ENCODE data around the gene INSIG1. TPM values are rescaled to one million over a fixed set of nuclear protein-coding genes. Genes with fewer than 3 reads are reported as not detected.

The INSIG1 gene
- total RNA-seq, 1 donor from 2014 or later: 38.2 TPM

DNA sequence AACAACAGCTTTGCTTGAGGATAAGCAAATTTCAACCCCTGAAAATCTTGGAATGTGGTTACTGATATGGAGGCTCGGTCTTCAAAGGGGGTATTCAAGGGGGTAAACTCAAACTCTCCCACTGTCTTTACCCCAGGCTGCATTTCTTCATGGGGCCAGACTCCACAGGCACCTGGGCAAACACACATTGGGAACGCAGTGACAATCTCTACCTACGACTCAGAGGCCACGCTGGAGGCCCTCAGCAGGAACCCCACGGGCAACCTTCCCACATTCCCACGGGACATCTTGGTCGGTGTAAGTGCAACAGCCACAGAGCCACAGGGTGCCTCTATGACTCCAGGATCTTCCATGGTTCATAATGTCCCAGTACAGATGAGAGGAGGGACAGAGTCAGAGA, 2.2 kb upstream of the INSIG1 start:
- H3K27me3 Mint-ChIP-seq: no peaks in the 10 kb centered on the region
- no peak for DNase-seq (ENCODE audit: extremely low spot score, unreplicated experiment)
- H3K4me1 Mint-ChIP-seq (ENCODE audit: unreplicated experiment): peaks cover 17% of the 10 kb centered on the region
- H3K27ac Mint-ChIP-seq: no peak overlapping the region
- H3K9me3 Mint-ChIP-seq: peaks cover 16% of the 10 kb centered on the region
- TF ChIP-seq, protein P1, sequence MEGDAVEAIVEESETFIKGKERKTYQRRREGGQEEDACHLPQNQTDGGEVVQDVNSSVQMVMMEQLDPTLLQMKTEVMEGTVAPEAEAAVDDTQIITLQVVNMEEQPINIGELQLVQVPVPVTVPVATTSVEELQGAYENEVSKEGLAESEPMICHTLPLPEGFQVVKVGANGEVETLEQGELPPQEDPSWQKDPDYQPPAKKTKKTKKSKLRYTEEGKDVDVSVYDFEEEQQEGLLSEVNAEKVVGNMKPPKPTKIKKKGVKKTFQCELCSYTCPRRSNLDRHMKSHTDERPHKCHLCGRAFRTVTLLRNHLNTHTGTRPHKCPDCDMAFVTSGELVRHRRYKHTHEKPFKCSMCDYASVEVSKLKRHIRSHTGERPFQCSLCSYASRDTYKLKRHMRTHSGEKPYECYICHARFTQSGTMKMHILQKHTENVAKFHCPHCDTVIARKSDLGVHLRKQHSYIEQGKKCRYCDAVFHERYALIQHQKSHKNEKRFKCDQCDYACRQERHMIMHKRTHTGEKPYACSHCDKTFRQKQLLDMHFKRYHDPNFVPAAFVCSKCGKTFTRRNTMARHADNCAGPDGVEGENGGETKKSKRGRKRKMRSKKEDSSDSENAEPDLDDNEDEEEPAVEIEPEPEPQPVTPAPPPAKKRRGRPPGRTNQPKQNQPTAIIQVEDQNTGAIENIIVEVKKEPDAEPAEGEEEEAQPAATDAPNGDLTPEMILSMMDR (conservative IDR thresholded peaks at IDR 0.05): no peak
- H3K4me3 Mint-ChIP-seq: peak overlapping the region; percentile 85
- peaks cover 6% of the 10 kb centered on the region for H3K36me3 Mint-ChIP-seq

DNA sequence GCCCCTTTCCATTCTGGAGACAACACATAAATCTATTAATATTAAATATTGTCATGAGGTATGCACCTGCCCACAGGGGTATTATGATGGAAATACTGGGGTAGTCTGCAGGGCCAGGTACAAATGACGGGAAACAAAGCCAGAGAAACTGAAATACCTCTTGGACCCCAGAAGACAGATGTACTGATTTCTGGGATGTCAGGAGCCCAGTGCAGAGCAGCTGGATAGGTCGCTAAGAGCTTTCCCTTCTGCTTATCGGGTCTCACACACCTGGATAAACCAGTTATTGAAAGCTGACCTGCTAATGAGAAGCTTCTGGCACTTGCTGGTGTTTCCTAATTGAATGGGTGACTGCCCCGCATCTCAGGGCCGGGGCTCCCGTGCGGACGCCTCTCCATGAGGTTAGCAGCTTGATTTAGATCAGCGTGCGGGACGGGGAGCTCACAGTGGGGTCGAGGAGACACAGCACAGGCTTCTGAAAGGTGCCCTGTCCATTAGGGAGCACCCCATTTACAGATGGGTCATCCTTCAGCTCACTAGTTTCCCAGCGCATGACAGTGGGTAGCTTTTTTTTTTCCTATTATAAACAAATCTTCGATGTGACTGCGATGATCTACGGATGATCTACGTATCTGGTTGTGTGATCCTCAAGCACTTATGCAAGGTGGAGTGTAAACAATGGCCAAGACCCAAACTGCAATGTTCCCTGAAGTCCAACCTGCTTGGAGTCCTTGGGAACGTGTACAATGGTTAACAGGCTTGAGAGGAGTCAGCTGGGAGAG, 1.5 kb upstream of the INSIG1 start:
- peaks cover 9% of the 10 kb centered on the region for H3K36me3 Mint-ChIP-seq
- peaks cover 16% of the 10 kb centered on the region for H3K9me3 Mint-ChIP-seq
- DNase-seq (ENCODE audit: extremely low spot score, unreplicated experiment): no peak
- no peaks in the 10 kb centered on the region for H3K27me3 Mint-ChIP-seq
- H3K4me3 Mint-ChIP-seq: peak overlapping the region; percentile 85
- H3K27ac Mint-ChIP-seq: peak overlapping the region; percentile 90
- TF ChIP-seq, protein P1 (conservative IDR thresholded peaks at IDR 0.05): no peak
- peaks cover 20% of the 10 kb centered on the region for H3K4me1 Mint-ChIP-seq (ENCODE audit: unreplicated experiment)

DNA sequence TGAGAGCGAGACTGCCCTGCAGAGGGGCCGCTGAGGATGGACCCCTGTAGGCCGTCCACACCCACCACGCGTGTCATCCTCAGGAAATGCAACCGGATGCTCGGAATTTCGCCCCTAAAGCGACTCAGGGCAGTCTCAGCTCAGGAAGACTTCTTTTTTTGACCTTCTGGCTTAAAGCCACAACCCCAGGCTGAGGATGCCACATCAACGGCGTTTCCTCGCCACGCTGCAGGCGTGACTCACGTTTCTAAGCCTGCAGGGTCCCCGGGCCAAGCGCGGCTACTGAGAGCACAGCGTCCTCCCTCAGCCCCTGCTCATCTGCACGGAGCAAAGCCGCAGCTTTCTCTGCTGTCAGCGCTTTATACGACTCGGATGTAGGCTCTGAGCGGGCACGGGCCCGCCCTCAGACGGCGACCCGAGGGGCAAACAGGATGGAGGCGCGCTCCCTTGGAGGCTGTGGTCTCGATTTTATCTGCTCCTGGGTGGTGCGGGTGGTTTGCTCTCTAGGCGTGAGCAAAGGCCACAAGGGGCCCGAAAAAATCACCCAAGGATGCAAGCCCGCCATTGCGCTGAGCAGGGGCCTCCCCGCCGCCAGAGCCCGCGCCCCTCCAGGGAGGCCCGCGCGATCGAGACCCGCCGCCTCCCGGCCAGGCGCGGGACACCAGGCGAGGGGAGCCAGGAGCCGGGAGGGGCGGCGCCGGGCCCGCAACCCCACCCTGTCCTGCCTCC, 726 bp upstream of the INSIG1 start:
- no peaks in the 10 kb centered on the region for H3K27me3 Mint-ChIP-seq
- peak overlapping the region; percentile 85 for H3K4me3 Mint-ChIP-seq
- peak overlapping the region; percentile 90 for H3K27ac Mint-ChIP-seq
- TF ChIP-seq, protein P1 (conservative IDR thresholded peaks at IDR 0.05): peak; percentile 69
- peaks cover 20% of the 10 kb centered on the region for H3K4me1 Mint-ChIP-seq (ENCODE audit: unreplicated experiment)
- no peak for DNase-seq (ENCODE audit: extremely low spot score, unreplicated experiment)
- peaks cover 16% of the 10 kb centered on the region for H3K9me3 Mint-ChIP-seq
- H3K36me3 Mint-ChIP-seq: peaks cover 12% of the 10 kb centered on the region

DNA sequence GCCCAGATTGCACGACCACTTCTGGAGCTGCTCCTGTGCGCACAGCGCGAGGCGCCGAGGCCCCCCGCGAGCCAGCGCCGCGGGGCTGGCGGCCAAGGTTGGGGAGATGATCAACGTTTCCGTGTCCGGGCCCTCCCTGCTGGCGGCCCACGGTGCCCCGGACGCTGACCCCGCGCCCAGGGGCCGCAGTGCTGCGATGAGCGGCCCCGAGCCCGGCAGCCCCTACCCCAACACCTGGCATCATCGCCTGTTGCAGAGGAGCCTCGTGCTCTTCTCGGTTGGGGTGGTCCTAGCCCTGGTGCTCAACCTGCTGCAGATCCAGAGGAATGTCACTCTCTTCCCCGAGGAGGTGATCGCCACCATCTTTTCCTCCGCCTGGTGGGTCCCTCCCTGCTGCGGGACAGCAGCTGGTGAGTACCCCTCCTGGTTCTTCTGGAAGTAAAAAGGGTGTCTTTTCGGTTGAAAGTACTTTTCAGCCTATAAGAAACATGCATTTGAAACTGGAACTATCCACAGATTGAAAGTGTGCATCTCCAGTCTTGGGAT, 683 bp downstream of the INSIG1 start:
- DNase-seq (ENCODE audit: extremely low spot score, unreplicated experiment): no peak
- H3K9me3 Mint-ChIP-seq: peaks cover 9% of the 10 kb centered on the region

DNA sequence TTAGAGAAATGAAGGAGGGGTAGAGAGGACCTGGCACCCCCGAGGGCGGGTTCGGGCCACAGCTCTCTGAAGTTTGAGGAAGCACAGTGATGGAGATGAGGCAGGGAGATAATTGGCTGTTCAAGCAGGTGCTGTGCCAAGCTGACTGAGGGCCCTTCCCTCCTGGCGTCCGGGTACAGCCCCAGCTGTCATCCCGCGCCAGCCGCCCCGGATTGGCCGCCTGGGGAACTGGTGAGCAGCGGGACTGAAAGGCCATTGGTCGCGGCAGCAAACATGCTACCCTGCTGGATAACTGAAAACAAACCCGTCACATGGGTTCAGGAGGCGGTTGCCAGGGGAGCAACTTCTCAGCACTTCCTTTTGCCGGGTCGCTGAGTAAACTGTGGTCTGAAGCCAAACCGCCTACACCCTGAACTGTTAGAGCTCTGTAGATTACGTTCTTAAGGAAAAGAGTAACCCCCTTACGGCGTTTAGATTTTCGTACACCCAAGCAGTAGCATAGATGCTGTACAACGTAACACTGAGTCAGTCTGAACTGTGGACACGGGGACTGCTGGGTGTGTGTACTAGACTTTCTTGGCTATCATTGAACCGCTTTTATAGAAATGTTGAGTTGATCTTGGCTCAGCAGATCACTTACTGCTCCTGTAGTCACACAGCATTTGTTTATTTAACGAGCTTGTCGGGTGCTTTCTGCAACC, 1.3 kb downstream of the INSIG1 start:
- peaks cover 20% of the 10 kb centered on the region for H3K4me1 Mint-ChIP-seq (ENCODE audit: unreplicated experiment)
- H3K27ac Mint-ChIP-seq: peak overlapping the region; percentile 86

More for the DNA sequence above, 683 bp downstream of the INSIG1 start:
- peak overlapping the region; percentile 94 for H3K4me3 Mint-ChIP-seq
- peaks cover 12% of the 10 kb centered on the region for H3K36me3 Mint-ChIP-seq
- peaks cover 20% of the 10 kb centered on the region for H3K4me1 Mint-ChIP-seq (ENCODE audit: unreplicated experiment)
- no peaks in the 10 kb centered on the region for H3K27me3 Mint-ChIP-seq
- H3K27ac Mint-ChIP-seq: peak overlapping the region; percentile 86
- TF ChIP-seq, protein P1 (conservative IDR thresholded peaks at IDR 0.05): no peak

More for the DNA sequence above, 1.3 kb downstream of the INSIG1 start:
- Mint-ChIP-seq H3K36me3 (peaks cover 12% of the 10 kb centered on the region), H3K9me3 (peaks cover 7% of the 10 kb centered on the region), H3K4me3 (peak overlapping the region; percentile 94), H3K27me3 (no peaks in the 10 kb centered on the region)
- TF ChIP-seq, protein P1 (conservative IDR thresholded peaks at IDR 0.05): peak; percentile 28
- peak; percentile 83 for DNase-seq (ENCODE audit: extremely low spot score, unreplicated experiment)

All from type B pancreatic cell (in vitro differentiated cells).